Right lobe of liver (tissue), 4 donors: ENCODE data around the gene SHLD1.

ENCODE experiments used
- CTCF ChIP-seq, 4 donors: fragments of 200-600 bp in 3 of 4; fragments of 450-650 bp in 1 of 4; IDR thresholded peaks; one replicate each; pipeline versions ENCODE4 v1.5.1 to v1.8.0; 2016 to 2022; ENCODE audit warnings: antibody characterized with exemption in 4 of 4, mild to moderate bottlenecking in 2 of 4
- POLR2A ChIP-seq: fragments of 450-650 bp; IDR thresholded peaks from one replicate; pipeline ENCODE4 v1.6.1; 2017; ENCODE audit warnings: antibody characterized with exemption, mild to moderate bottlenecking
- donor health status: DM: no; HTN: no; CAD: no.
- donor health status: DM: no; HTN: no; CAD: no.
- donor health status: DM: no; HTN: yes; CAD: no.

- TF ChIP-seq POLR2A = no peak
- no peak for TF ChIP-seq CTCF (IDR thresholded peaks at IDR 0.05)
Measured at GRCh38 chr20:5827861-5828260, 77.7 kb downstream of the SHLD1 start.
